Medulla oblongata (tissue), 1 donor: ENCODE data around the gene WASHC2A.
"Not testable (repeated sequence)": the region's sequence is repeated elsewhere in the genome, so short reads cannot be mapped to it uniquely, and the experiment has no call there.

Experiments used
- DNase-seq: peaks from one replicate; pipeline ENCODE4 v3.0.0-alpha.2; 2015; ENCODE audit errors: extremely low spot score

The WASHC2A gene

DNA sequence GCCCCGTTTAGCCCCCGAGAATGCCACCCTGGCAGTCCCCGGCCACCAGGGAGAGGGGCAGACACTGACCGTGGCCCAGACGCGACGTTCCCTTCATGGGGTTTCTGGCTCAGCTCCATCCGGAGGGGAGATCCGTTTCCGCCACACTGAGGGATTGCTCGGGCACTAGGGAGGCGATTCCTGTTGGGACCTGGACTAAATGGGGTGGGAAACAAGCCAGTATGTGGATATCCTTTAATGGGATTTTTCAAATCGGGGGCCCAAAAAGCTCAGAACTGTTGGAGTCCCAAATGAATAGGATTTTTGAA is 552 bp downstream of the WASHC2A start:
- DNase-seq: not testable (repeated sequence)

- DNase-seq: not testable (repeated sequence)
Observed at GRCh38 chr10:50075139-50075538, 7.4 kb downstream of the WASHC2A start.

DNA sequence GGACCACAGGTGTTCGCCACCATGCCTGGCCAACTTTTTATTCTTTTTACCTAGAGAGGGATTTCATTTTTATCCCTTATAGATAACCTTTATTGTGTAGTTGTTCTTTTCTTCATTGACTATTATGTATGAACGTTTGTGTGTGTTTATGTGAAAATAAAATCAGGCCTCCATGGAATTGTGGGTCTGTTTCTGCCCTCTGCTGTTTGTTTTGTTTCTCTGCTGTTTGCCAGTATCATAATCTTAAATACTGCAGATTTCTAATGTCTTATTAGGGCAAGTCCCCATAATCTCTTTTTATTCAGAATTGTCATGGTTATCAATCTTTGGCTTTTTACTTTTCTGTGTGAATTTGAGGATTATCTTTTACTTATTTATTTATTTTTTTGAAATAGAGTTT is 7.8 kb downstream of the WASHC2A start:
- not testable (repeated sequence) for DNase-seq

DNA sequence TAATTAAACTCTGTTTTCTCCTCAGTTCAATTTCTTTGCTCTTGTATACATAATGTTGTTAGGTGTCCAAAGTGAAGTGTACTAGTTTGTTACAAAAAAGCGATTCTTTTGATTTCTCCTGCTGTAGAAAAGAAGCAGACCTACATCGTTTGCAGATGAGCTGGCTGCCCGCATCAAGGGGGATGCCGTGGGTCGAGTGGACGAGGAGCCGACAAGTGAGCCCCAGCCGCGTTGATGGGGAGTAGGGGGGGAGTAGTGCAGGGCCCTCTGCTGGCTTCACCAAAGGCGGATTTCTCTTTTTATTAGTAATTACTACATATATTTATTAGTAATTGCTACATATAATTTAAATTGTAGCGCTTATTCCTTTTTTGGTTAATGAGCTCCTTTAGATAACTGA is 23.6 kb downstream of the WASHC2A start:
- DNase-seq: not testable (repeated sequence)

GRCh38 chr10:50092928-50093327 is 25.2 kb downstream of the WASHC2A start:
- DNase-seq: not testable (repeated sequence)

DNA sequence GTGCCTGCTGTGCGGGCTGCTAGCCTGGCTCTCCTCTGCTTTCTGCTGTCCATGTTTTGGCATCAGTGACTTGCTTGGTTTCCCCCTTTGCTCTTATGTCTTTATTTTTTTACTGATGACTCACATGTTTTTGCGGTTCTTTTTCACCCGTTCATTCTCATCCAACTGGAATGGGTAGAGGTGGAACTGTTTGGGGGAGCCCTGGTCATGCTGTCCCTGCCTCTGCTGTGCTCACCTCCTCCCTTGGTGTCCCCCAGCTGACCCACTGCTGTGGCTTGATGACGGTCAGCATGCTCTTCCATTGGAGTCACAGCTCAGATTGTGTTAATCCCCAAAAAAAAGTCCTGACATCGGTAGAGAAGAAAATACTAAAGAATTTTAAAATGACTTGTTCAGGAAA is 26.9 kb downstream of the WASHC2A start:
- DNase-seq: not testable (repeated sequence)

- DNase-seq: not testable (repeated sequence)
Observed at GRCh38 chr10:50095402-50095801, 27.6 kb downstream of the WASHC2A start.

GRCh38 chr10:50096722-50097121 is 29.0 kb downstream of the WASHC2A start:
- DNase-seq: not testable (repeated sequence)

- not testable (repeated sequence) for DNase-seq
Observed at GRCh38 chr10:50098645-50099044, 30.9 kb downstream of the WASHC2A start.

DNA sequence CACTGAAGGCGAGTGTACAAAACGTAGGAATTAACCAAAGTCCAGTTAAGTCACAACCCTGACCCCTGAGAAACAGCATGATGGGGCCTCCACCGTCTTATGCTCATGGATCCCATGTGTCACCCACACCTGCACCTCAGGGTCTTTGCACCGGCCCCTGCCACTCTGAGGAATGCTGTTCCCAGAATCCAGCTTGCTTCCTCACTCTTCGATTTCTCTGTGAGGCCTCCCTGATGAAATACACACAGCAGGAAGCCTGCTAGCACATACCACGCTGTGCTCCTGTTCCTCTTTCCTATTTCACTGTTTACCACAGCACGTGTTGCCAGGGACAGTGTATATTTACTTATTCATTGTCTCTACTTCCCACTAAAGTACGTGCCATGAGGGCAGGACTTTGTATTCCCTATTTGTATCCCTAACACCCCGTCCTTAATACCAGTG is 33.4 kb downstream of the WASHC2A start:
- peak; percentile 1 for DNase-seq

GRCh38 chr10:50101747-50102146 is 34.0 kb downstream of the WASHC2A start:
- not testable (repeated sequence) for DNase-seq

- DNase-seq: not testable (repeated sequence)
Observed at GRCh38 chr10:50102267-50102666, 34.5 kb downstream of the WASHC2A start.

DNA sequence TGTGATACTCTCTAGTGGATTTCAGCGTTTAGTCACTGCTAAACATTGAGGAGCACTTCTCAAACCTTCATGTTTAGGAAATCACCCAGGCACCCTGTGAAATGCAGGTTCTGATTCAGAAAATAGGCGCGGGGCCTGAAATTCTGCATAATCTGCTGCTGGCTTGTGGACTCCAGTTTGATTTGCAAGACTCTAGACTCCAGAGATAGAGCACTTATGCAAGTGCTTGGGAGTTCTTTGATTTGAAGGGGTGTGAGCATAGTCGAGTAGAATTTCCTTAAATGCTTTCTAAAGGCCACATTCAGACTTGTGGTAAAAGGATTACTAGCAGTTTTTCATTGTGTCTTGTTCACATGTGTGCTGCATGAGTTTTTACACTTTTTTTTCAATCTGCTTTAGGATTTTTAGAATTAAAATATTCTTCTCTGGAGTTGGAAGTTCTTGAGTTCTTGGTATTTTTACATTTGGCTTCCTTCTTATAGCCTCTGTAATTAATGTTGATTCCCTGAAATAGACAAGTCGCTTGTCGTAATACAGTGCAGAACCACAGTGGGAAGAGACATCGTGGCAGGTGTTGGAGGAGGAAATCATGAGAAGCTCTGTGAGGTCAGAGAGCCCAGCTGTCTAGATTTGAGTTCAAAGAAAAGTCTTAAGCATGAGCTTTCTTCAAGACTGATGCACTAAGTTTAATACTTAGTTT is 41.4 kb downstream of the WASHC2A start:
- DNase-seq: not testable (repeated sequence)

- DNase-seq: not testable (repeated sequence)
Observed at GRCh38 chr10:50112419-50113112, 44.8 kb downstream of the WASHC2A start.

- DNase-seq: not testable (repeated sequence)
Observed at GRCh38 chr10:50126765-50127164, 59.0 kb downstream of the WASHC2A start.

DNA sequence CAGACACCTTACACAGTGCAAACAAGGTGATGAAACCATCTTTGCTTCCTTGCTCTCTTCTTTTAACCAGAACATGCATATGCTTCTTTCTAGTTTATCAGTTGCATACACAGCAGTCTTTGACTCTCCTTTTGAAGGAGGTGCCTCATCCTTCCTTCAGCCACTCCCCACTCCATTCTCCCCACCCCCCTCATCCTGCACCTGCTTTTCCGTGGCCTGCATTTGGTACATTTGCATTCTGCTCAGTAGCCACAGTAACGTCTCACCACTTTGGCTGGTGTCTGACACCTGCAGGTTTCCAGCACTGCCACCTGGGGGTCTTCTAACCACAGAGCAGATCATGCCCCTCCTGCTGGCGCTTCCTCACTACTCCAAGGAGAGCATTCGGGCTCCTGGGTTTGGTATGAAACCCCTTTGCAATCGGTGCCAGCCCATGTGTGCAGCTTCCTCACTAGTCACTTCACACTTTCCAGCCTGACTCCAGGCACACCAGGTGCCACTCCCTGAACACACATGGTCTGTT is 60.1 kb downstream of the WASHC2A start:
- DNase-seq: not testable (repeated sequence)

GRCh38 chr10:50131245-50131965 is 63.7 kb downstream of the WASHC2A start:
- not testable (repeated sequence) for DNase-seq

- DNase-seq: not testable (repeated sequence)
Observed at GRCh38 chr10:50132322-50132721, 64.6 kb downstream of the WASHC2A start.

GRCh38 chr10:50132841-50133240 is 65.1 kb downstream of the WASHC2A start:
- DNase-seq: not testable (repeated sequence)

DNA sequence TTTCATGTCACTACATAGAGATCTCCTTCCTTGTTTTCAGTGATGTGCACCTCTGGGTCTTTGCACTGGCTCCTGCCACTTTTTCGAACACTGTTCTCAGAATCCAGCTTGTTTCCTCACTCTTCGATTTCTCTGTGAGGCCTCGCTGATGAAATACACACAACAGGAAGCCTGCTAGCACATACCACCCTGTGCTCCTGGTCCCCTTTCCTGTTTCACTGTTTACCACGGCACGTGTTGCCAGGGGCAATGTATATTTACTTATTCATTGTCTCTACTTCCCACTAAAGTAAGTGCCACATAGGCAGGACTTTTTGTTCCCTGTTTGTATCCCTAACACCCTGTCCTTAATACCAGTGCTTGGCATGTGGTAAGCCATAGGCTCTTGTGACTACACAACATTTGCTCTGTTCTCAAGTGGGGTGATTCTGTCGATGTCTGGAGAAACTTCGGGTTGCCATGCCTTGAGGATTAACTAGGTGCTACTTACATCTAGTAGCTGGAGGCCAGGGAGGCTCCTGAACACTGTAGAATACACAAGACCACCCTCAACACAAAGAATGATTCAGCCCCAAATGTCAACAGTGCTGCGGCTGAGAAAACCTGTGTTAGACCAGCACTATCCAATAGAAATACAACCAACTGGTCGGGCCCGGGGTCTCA is 75.9 kb downstream of the WASHC2A start:
- DNase-seq: not testable (repeated sequence)

DNA sequence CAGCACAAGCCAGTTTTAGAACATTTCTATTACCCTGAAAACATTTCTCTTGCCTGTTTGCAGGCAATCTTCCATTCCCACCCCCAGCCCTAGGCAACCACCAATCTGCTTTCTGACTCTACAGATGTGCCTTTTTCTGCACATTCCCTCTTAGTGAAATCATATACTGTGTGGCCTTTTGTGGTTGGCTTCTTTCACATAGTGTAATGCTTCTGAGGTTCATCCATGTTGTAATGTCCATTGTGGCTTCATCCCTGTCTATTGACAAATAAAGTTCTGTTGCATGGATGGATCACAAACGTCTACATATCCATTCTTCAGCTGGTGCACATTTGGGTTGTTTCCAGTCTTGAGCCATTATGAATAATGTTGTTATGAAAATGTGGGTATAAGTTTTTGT is 77.8 kb downstream of the WASHC2A start:
- DNase-seq: not testable (repeated sequence)

GRCh38 chr10:50152792-50153272 is 85.1 kb downstream of the WASHC2A start:
- DNase-seq: no peak
